K562 (cell line): Measurements from ENCODE around the gene PEX11B. TPM values are rescaled to one million over a fixed set of nuclear protein-coding genes. Genes with fewer than 3 reads are reported as not detected.

ENCODE experiments used
- GTF3C2 ChIP-seq: IDR thresholded peaks from 3 replicates; pipeline ENCODE4 v1.6.1; 2011; ENCODE audit warnings: borderline replicate concordance, mild to moderate bottlenecking, moderate library complexity; ENCODE audit not compliant: insufficient read length; ENCODE audit errors: extremely low read depth
- KAT7 ChIP-seq: sonication (generic); formaldehyde crosslinking; IDR thresholded peaks from 2 replicates; pipeline ENCODE4 v1.8.0; 2022; ENCODE audit warnings: missing genetic modification reagents, mild to moderate bottlenecking, borderline replicate concordance
- ZBTB2 ChIP-seq: fragments of 450-650 bp; IDR thresholded peaks from 2 replicates; pipeline ENCODE4 v1.6.1; 2016; ENCODE audit warnings: antibody characterized with exemption
- ZBTB40 ChIP-seq, 2 experiments: fragments of 450-650 bp in 1 of 2; sonication (generic) in 1 of 2; formaldehyde crosslinking in 1 of 2; IDR thresholded peaks; 2 replicates each; pipeline versions ENCODE4 v1.7.1 to v1.9.0; 2016 to 2022; ENCODE audit warnings: inconsistent platforms in 1 of 2, mild to moderate bottlenecking in 1 of 2, missing genetic modification reagents in 1 of 2
- ZBTB8A ChIP-seq: fragments of 450-650 bp; IDR thresholded peaks from 2 replicates; pipeline ENCODE4 v1.6.1; 2018; ENCODE audit warnings: mild to moderate bottlenecking, moderate library complexity; ENCODE audit not compliant: partially characterized antibody
- polyA plus RNA-seq, 8 experiments: library from polyadenylated mRNA; depleted of rRNA in 4 of 8; stranded (reverse) in 5 of 8; unstranded in 3 of 8; fragments of >200 nt; fragmentation: Nextera tagmentation in 2 of 8; fragmentation: Illumina TruSeq in 1 of 8; extraction: Ambion mirVana in 2 of 8; extraction: Trizol in 1 of 8; gene quantifications; 2 replicates each; pipeline versions ENCODE4 v1.2.1 to v1.2.3, GENCODE V29; 2011 to 2014; ENCODE audit warnings: inconsistent platforms in 1 of 8, missing spikeins in 1 of 8
- total RNA-seq, 7 experiments: library from RNA; depleted of rRNA in 6 of 7; stranded (reverse); fragments of >200 nt in 6 of 7; fragmentation: Illumina TruSeq in 2 of 7; extraction: Trizol in 2 of 7; gene quantifications; 2 replicates each; pipeline versions ENCODE4 v1.2.1 to v1.2.3, GENCODE V29; 2011 to 2021; ENCODE audit warnings: low replicate concordance in 1 of 7

The PEX11B gene
- total and polyA plus RNA-seq, 9 of the 15 experiments (the other 6 are each of a cell fraction or from before 2014, with no cell fraction given) = 13.2 to 60.0 (median 21.7) TPM

- TF ChIP-seq ZBTB40 (IDR thresholded peaks at IDR 0.05) (no peak), ZBTB40 (CRISPR knock-in tag; IDR thresholded peaks at IDR 0.05) (no peak), ZBTB2 (no peak), KAT7 (CRISPR knock-in tag) (peak; percentile 16; the same call in 1 of the 2 replicates), GTF3C2 (no peak), ZBTB8A (no peak)
Measured at GRCh38 chr1:145926686-145927062, 8.2 kb upstream of the PEX11B start (continued).
